NOMO-1 treated with DMSO at 0.1 percent for 48 hours (cell line): Measurements from ENCODE around the gene UCK1.
"Not testable (repeated sequence)": the region's sequence is repeated elsewhere in the genome, so short reads cannot be mapped to it uniquely, and the experiment has no call there.

Source experiments
- DNase-seq: peaks from one replicate; lab custom pipeline; 2025; ENCODE audit not compliant: unreplicated experiment; lab: John Stamatoyannopoulos, UW

Gene UCK1

GRCh38 chr9:131523451-131524435 is 7.3 kb downstream of the UCK1 start:
- DNase-seq = no peak

- no peak for DNase-seq
Observed at GRCh38 chr9:131523086-131523388, 8.0 kb downstream of the UCK1 start.

- no peak for DNase-seq
Observed at GRCh38 chr9:131522257-131523085, 8.6 kb downstream of the UCK1 start.

- no peak for DNase-seq
Observed at GRCh38 chr9:131521822-131522221, 9.2 kb downstream of the UCK1 start.

GRCh38 chr9:131521203-131521602 is 9.9 kb downstream of the UCK1 start:
- DNase-seq = no peak

GRCh38 chr9:131520503-131520902 is 10.6 kb downstream of the UCK1 start:
- no peak for DNase-seq

GRCh38 chr9:131518553-131518952 is 12.5 kb downstream of the UCK1 start:
- no peak for DNase-seq

GRCh38 chr9:131517761-131518190 is 13.3 kb downstream of the UCK1 start:
- no peak for DNase-seq

GRCh38 chr9:131516930-131517329 is 14.1 kb downstream of the UCK1 start:
- DNase-seq = no peak

- peak; percentile 3 for DNase-seq
Observed at GRCh38 chr9:131516100-131516499, 15.0 kb downstream of the UCK1 start.

GRCh38 chr9:131515559-131516031 is 15.5 kb downstream of the UCK1 start:
- not testable (repeated sequence) for DNase-seq

GRCh38 chr9:131513177-131513576 is 17.9 kb downstream of the UCK1 start:
- DNase-seq = no peak

GRCh38 chr9:131511880-131512279 is 19.2 kb downstream of the UCK1 start:
- DNase-seq = no peak

GRCh38 chr9:131511416-131511815 is 19.6 kb downstream of the UCK1 start:
- no peak for DNase-seq

- no peak for DNase-seq
Observed at GRCh38 chr9:131505012-131505411, 26.1 kb downstream of the UCK1 start.

GRCh38 chr9:131503626-131504465 is 27.2 kb downstream of the UCK1 start:
- DNase-seq = peak; percentile 2

- peak; percentile 76 for DNase-seq
Observed at GRCh38 chr9:131502781-131503625, 28.1 kb downstream of the UCK1 start, which contains the start of gene POMT1. Gene POMT1, plus strand, starts transcription at chr9:131502918. Its CDS starts 1,301 bp downstream, at chr9:131504219.

- peak; percentile 81 for DNase-seq
Observed at GRCh38 chr9:131500939-131501541, 30.0 kb downstream of the UCK1 start.

GRCh38 chr9:131500377-131500776 is 30.7 kb downstream of the UCK1 start:
- DNase-seq = no peak
